Heart left ventricle (tissue), 16 donors: Measurements from ENCODE around the gene ID2. TPM values are rescaled to one million over a fixed set of nuclear protein-coding genes. Genes with fewer than 3 reads are reported as not detected.
A peak's percentile ranks its signal among the peaks of the same experiment; 100 is the strongest.

Experiments used
- ATAC-seq, 4 donors: fragments of 200-7000 bp; cut with Tn5 transposase; one replicate each; pipeline ENCODE4 v1.9.1; 2020 to 2022; ENCODE audit warnings: moderate library complexity in 4 of 4, mild to moderate bottlenecking in 3 of 4, moderate number of reproducible peaks in 1 of 4
- DNase-seq, 5 donors: peaks; one replicate each; pipeline ENCODE4 v3.0.0-alpha.2; 2020
- H3K27ac ChIP-seq, 12 donors: fragments of 200-600 bp; sonication (generic) in 4 of 12; one replicate each; pipeline versions ENCODE4 v1.5.0 to v1.8.0; 2016 to 2022; ENCODE audit warnings: mild to moderate bottlenecking in 2 of 12
- H3K27me3 ChIP-seq, 9 donors: fragments of 200-600 bp; sonication (generic) in 2 of 9; one replicate each; pipeline versions ENCODE4 v1.5.1 to v1.8.0; 2016 to 2022; ENCODE audit warnings: mild to moderate bottlenecking in 3 of 9
- H3K36me3 ChIP-seq, 9 donors: fragments of 200-600 bp; sonication (generic) in 2 of 9; one replicate each; pipeline versions ENCODE4 v1.5.0 to v1.8.0; 2018 to 2022; ENCODE audit warnings: mild to moderate bottlenecking in 2 of 9
- H3K4me1 ChIP-seq, 12 donors: fragments of 200-600 bp; sonication (generic) in 4 of 12; one replicate each; pipeline versions ENCODE4 v1.5.0 to v1.8.0; 2016 to 2022; ENCODE audit warnings: mild to moderate bottlenecking in 3 of 12
- H3K4me3 ChIP-seq, 12 donors: fragments of 200-600 bp; sonication (generic) in 4 of 12; one replicate each; pipeline versions ENCODE4 v1.5.0 to v1.8.0; 2017 to 2022; ENCODE audit warnings: mild to moderate bottlenecking in 9 of 12, moderate library complexity in 4 of 12
- H3K9me3 ChIP-seq, 12 donors: fragments of 200-600 bp; sonication (generic) in 4 of 12; one replicate each; pipeline versions ENCODE4 v1.5.0 to v1.8.0; 2016 to 2022; ENCODE audit warnings: mild to moderate bottlenecking in 1 of 12
- CTCF ChIP-seq, 12 donors: fragments of 200-600 bp; sonication (generic) in 4 of 12; IDR thresholded peaks; one replicate each; pipeline versions ENCODE4 v1.5.0 to v1.8.0; 2018 to 2022; ENCODE audit warnings: antibody characterized with exemption in 12 of 12, mild to moderate bottlenecking in 5 of 12
- POLR2A ChIP-seq, 2 donors: fragments of 450-650 bp; IDR thresholded peaks; one replicate each; pipeline ENCODE4 v1.6.1; 2017; ENCODE audit warnings: antibody characterized with exemption in 2 of 2, mild to moderate bottlenecking in 2 of 2, moderate library complexity in 2 of 2
- WGBS, 4 donors: extraction: QIAGEN DNeasy Blood & Tissue Kit in 2 of 4; methylation state at CpG; one replicate each; pipeline versions ENCODE4 v1.1.5 to v1.1.7; 2013 to 2018; 5-methylcytosine and 5-hydroxymethylcytosine counted together
- intact Hi-C, 10 donors: fragments of 100-400 bp; cut with DNase I; formaldehyde crosslinking; loops; one replicate each; pipeline versions ENCODE4 v1.11.1 to v1.14.2; 2022
- polyA plus RNA-seq, 2 donors: library from polyadenylated mRNA; stranded (reverse); fragments of 200-250 nt; gene quantifications; one replicate each; pipeline ENCODE4 v1.2.3, GENCODE V29; 2013
- total RNA-seq, 9 donors: library from RNA; depleted of rRNA in 2 of 9; stranded (reverse); fragments of >200 nt in 2 of 9; fragmentation: NEBNext Ultra II Directional in 3 of 9; extraction: Animal tissue kit (Norgen Biotek cat#: 25700) in 3 of 9; gene quantifications; one replicate each; pipeline versions ENCODE4 v1.1.0 to v1.2.4, GENCODE V29; 2016 to 2023
- donor health status: ischemic (EF 13 %, LVEDD 7.1; RV severe dilation, severe dysfunction).
- donor health status: healthy with polysubstance abuse.
- donor health status: DM: no; HTN: yes; CAD: no.
- donor health status: DM: no; HTN: no; CAD: no.
- donor health status: ischemic (EF 25% LVEDD 6.9; RV normal size, moderate dysfunction).
- donor health status: ischemic (EF 25% LVEDD 5.7; RV mildly dilated, moderate dysfunction).
- donor health status: healthy.
- donor health status: DM: yes; HTN: yes; CAD: no.
- donor health status: ischemic (EF 35%, LVEDD 5.7; RV mildly dilated, moderate dysfunction).
- donor health status: nonischemic (EF 11% LVEDD 7.7; RV severe dilation, severe dysfunction).
- donor health status: DM: yes; HTN: yes; CAD: no.
- donor health status: PGD.
- donor health status: ischemic (EF 29% LVEDD 5.4; RV normal size, mild dysfunction).
- donor health status: nonischemic (EF 23%, LVEDD 6.1; RV moderate dilation, normal function).

ID2 gene
- total and polyA plus RNA-seq, 11 donors: 17.3 to 121 (median 44.7) TPM

GRCh38 chr2:8674420-8675009 lies 7.3 kb upstream of the ID2 start:
- H3K27me3 ChIP-seq: peaks cover 0 to 18% (median 0%) of the 10 kb centered on the region in 9 donors
- WGBS, 4 donors: 95 to 97% (median 97%) methylated on average over 8 of the region's 8 CpGs
- H3K4me1 ChIP-seq: peaks cover 0 to 35% (median 22%) of the 10 kb centered on the region in 12 donors
- no peaks in the 10 kb centered on the region for H3K36me3 ChIP-seq
- H3K4me3 ChIP-seq: no peak overlapping the region
- H3K9me3 ChIP-seq: peaks cover 0 to 21% (median 11%) of the 10 kb centered on the region in 12 donors
- intact Hi-C loops: loop anchor here in 7 of 10 donors (5.0 to 10.0 kb wide), 14 partner anchors 80 to 672 kb away; no protein-coding TSS in a partner anchor
- no peak for TF ChIP-seq POLR2A (IDR thresholded peaks at IDR 0.05)
- no peak for TF ChIP-seq CTCF (IDR thresholded peaks at IDR 0.05)
- ATAC-seq (no peak), DNase-seq (peak in 1 of 5 donors; percentile 5)
- H3K27ac ChIP-seq: no peak overlapping the region

GRCh38 chr2:8675543-8675942 lies 6.3 kb upstream of the ID2 start:
- peaks cover 0 to 45% (median 31%) of the 10 kb centered on the region in 12 donors for H3K4me1 ChIP-seq
- peak in 1 of 5 donors; percentile 10 for DNase-seq
- intact Hi-C loops: loop anchor here in 7 of 10 donors (5.0 to 10.0 kb wide), 14 partner anchors 81 to 673 kb away; no protein-coding TSS in a partner anchor
- no peak for ATAC-seq
- TF ChIP-seq POLR2A (IDR thresholded peaks at IDR 0.05) (no peak), CTCF (IDR thresholded peaks at IDR 0.05) (no peak)
- H3K27ac ChIP-seq: peak overlapping the region in 6 of 12 donors; percentile 91 to 100 (median 100)
- WGBS, 4 donors: 86 to 97% (median 94%) methylated on average over 5 of the region's 5 CpGs
- H3K27me3 ChIP-seq: peaks cover 0 to 18% (median 0%) of the 10 kb centered on the region in 9 donors
- no peaks in the 10 kb centered on the region for H3K36me3 ChIP-seq
- H3K9me3 ChIP-seq: peaks cover 0 to 21% (median 11%) of the 10 kb centered on the region in 12 donors
- no peak overlapping the region for H3K4me3 ChIP-seq

GRCh38 chr2:8676191-8676920 lies 5.5 kb upstream of the ID2 start:
- 18 to 29% (median 22%) methylated on average over 37 to 51 of the region's 51 CpGs for WGBS, 4 donors
- Histone ChIP-seq H3K4me1 (peaks cover 0 to 51% (median 37%) of the 10 kb centered on the region in 12 donors), H3K4me3 (peak overlapping the region in 11 of 12 donors; percentile 19 to 87 (median 69)), H3K36me3 (no peaks in the 10 kb centered on the region), H3K27ac (peak overlapping the region; percentile 88 to 100 (median 99)), H3K27me3 (peaks cover 0 to 18% (median 0%) of the 10 kb centered on the region in 9 donors), H3K9me3 (peaks cover 0 to 21% (median 11%) of the 10 kb centered on the region in 12 donors)
- intact Hi-C loops: loop anchor here in 7 of 10 donors (5.0 to 10.0 kb wide), 14 partner anchors 82 to 674 kb away; no protein-coding TSS in a partner anchor
- ATAC-seq (peak; percentile 73 to 82 (median 77)), DNase-seq (peak; percentile 91 to 94 (median 92))
- TF ChIP-seq CTCF (IDR thresholded peaks at IDR 0.05) (peak in 1 of 12 donors; percentile 4), POLR2A (IDR thresholded peaks at IDR 0.05) (peak in 1 of 2 donors; percentile 58)
